Measurements from ENCODE around the gene SLC25A21.
"Not testable (repeated sequence)": the region's sequence is repeated elsewhere in the genome, so short reads cannot be mapped to it uniquely, and the experiment has no call there.

Gene SLC25A21

GRCh38 chr14:36986407-36986806 is 186.0 kb downstream of the SLC25A21 start:
- DNase-seq (ENCODE audit: low read depth), result no peak

DNA sequence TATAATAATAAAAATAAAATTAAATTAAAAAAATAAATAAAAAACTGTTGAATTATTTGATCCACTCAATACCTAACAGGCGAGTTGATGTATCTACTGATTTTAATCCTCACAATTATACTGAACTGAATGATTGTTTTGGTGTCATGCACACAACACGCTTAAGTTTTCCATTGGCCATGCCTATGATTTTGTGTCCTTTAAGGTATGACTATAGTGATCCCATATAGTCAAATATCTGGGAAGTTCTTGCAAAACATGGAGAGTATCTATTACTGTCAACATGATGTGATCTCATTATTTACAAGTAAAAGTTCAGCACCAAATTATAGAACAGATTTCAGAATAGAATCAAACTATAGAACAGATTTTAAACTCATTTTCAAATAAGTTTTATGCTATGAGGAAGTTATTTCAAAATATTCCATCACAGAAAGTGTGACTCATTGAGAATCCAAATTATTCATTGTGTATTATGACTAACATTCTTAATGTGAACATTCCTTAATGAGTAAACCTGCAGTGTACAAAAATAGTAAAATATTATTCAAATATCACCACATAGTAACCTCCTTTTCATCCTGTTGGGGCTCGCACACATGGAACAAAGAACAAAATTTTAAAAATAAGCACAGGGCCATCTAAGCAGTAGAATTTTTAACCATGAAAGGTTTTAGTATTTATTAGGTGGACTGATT is 190.4 kb downstream of the SLC25A21 start:
- DNase-seq (ENCODE audit: low read depth), result no peak

- DNase-seq (ENCODE audit: low read depth), result not testable (repeated sequence)
Observed at GRCh38 chr14:36980413-36980812, 192.0 kb downstream of the SLC25A21 start.

DNA sequence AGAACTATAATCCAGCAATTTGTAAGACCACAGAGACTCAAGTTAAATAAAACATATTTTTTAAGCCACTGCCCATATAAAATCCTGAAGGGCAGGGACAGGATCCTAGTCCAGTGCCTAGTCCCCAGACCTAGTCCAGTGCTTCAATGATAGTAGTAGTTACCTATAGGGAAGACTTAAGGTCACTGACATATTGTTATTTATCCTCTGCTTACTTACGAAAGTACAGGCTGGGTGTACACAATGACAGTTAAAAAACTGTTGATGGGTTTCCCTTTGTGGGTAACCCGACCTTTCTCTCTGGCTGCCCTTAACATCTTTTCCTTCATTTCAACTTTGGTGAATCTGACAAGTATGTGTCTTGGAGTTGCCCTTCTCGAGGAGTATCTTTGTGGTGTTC is 192.5 kb downstream of the SLC25A21 start:
- no peak for DNase-seq (ENCODE audit: low read depth)

DNA sequence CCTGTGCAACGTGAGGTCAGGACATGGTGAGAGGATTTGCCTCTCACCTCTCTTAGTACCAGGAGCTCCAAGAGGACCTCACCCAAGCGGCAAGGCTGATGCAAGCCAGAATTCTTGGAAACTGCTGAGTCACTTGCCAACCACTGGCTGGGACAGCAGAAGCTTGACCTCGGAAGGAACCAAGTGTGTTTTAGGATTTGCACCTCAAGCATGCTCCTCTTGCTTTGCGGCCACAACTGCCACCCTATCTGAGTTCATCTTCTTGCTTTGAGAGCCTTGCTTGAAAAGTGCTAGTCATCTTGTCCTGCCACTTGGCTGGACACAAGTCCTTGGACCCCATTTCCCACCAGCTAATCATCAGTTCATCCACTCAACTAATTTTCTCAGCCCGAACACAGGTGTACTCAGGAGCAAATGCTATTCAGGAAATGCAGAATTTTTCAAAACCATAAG is 195.8 kb downstream of the SLC25A21 start:
- no peak for DNase-seq (ENCODE audit: low read depth)

DNA sequence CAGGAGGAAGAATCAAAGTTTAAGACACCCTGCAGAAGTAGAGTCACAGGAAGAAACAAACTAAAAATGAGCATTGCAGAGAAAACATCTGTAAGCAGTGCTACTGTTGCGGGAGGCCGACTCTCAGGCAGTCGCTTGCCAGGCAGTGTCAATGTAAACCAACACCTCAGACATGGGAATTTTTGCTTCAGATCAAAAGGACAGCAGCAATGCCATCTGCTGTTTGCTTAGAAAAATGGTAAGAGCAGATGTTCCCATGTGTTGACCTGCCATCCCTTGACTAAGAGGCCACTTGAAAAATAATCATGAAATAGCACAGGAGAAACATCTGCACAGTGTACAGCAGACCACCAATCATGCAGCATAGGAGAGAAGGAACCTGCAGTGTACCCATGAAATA is 196.6 kb downstream of the SLC25A21 start:
- no peak for DNase-seq (ENCODE audit: low read depth)

DNA sequence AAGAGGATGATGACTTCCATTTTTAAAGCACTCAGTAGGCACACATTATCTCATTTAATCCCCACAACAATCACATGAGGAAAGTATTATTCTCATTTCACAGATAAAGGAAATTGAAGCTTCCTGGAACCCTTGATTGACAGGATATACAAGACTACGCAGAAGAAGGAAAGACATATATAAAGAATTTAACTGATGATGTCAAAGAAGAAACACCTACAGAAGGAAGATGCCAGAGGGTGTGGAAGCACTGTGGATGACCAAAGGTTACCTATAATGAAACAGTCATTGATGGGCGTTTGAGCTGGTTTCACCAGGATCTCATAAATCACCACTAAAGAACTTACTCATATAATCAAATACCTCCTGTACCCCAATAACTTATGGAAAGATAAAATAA is 197.4 kb downstream of the SLC25A21 start:
- no peak for DNase-seq (ENCODE audit: low read depth)

DNA sequence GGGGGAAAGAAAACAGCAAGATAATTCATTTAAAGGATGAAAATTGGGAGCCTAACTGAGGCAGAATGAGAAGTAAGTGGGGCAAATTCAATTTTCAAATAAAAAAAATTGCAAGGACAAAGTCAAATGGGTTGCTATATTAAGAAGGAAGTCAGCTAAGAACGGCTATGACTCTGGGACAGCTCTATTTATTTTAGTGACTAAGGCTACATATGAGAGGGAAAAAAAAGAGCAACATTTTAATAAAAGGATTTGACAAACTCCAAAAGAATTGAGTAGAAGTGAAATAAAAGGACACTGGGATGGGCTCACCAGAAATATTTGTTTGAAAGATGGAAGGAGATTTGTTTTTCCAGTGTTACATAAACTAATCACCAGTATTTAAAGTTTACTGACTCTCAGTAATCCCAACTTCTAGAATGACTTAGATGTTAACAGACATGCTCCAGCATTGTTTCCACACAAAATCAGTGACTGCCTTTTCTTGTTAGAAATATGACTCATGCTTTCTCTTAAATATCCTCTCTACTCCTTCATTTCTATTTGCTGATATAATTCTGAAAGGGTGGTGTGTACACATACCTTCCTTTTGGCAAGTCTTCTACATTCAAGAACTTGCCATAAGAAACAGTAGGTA is 198.5 kb downstream of the SLC25A21 start:
- no peak for DNase-seq (ENCODE audit: low read depth)

DNA sequence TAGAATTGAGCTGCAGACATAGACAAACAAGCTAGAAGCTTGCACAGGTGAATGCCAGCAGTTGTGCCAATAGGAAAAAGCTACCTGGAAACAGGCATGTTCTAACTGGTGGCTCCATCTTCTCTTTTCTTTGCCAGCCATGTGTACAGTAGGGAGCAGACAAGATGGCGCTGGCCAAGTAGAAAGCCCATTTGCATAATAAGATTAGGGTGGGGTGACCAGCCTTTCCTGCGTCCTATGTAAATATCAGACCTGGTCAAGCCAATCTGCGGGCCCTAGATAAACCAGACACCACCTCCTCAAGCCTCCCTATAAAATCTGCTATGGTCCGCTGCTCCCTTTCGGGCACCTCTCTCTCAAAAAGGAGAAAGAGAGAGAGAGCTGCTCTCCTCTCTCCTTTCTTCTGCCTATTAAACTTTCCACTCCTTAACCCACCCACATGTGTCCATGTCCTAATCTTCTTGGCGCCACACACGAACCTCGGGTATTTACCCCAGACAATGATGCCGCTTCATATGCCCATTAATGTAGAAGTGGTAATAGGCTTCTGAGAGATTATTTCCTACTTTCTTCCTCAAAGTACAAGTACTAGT is 201.0 kb downstream of the SLC25A21 start:
- no peak for DNase-seq (ENCODE audit: low read depth)

DNA sequence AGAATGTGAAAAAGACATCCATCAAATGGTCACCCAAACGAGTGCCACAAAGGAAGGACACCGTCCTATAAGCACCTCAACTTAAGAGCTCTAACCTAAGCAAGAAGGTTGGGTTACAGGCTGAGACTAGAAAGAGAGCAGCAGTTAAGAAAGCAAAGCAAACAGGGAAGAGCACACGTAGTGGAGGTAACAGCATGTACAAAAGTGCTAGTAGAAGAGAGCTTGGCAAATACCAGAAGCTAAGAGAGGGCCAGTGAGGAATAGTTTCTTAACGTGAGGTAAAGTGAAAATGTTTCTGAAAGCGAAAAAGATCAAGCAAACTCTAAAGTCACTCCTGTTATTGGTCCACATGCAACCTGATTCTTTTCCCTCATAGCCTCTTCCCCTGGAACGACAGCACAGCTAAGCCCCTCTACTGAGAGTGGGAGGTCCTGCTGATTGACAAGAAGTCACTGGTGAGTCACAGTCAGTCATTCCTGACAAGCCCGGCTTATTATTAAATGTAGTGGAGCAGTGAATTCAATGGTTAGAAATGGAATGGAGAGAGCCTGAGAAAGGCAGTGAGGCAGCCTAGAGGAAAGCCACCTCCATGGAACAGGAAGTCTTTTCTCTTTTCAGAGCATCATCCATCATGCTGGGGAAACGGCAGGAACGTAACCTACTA is 204.4 kb downstream of the SLC25A21 start:
- DNase-seq (ENCODE audit: low read depth), result no peak

DNA sequence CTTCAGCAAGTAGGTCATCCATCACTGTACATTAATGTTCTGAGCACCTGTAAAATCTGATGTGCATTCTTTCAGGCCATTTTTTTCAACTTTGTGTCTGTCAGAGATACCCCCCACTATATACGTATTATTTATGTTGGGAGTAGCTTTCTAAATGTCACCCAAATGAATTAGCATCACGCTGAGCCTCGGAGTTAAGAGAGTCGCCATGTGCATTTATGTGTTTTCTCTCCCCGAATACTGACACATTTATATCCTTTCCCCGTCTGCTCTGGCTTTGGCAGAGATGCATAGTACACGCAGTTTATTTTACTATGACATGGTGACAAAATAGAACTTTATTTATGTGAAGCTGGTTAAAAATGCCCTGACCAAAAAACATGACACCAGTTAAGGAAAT is 216.4 kb downstream of the SLC25A21 start:
- no peak for DNase-seq (ENCODE audit: low read depth)

GRCh38 chr14:36955376-36955775 is 217.0 kb downstream of the SLC25A21 start:
- no peak for DNase-seq (ENCODE audit: low read depth)

DNA sequence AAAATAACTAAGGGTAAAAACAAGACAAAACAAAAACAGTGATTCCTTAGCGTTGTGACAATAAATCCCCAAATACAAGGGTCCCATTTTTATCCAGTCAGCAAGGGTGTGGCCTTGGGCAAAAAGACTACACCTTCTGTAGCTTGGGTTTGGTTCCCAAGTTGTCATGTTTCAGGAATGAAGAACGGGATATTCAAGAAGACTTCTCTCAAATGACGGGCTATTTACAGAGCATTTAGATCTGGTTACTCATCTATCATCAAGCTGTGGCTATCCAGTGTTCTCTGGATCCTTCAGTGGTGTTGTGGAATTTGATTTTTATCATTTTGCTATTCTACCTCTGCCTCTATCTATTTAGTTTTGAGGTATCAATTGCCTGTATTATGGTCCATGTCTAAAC is 219.7 kb downstream of the SLC25A21 start:
- DNase-seq (ENCODE audit: low read depth), result no peak

DNA sequence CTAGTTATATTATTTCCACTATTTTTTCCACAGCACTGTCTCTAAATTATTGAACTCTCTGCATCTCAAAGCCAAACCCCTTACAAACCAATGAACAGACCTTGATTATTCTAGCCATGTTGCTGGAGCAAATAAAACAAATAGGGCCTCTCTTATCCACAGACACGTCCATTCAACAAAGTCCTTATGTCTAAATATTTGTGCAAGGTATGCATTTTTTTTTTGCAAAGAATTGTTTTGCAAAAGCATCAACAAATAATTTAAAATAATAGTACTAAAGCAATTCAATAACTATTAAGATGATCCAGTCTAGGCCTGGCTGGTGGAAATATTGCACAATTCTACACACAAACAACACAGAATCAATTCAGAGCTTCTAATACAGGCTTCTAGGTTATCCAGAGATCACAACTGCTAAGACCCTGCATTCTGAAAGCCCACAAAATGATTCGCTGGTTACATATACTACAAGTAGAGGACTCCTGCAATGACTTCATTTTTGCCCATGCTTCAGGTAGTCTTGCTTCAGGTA is 221.0 kb downstream of the SLC25A21 start:
- no peak for DNase-seq (ENCODE audit: low read depth)

DNA sequence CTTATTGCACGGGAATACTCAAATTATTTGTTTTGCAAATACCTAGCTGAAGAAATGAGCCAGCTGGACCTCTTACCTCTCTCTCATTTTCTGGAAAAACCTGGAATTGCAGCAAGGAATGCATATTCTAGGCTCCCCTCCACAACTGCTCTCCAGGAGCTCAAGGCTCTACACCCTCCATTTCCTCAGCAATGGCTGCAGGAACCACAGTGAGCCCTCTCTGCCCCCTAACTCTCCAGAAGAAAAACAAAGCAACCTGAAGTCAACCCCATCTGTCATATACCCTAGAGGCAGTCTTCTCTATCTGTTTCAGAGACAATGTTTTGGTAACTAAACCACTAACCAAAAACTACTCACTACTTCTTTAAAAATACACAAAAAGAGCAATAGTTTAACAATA is 221.6 kb downstream of the SLC25A21 start:
- no peak for DNase-seq (ENCODE audit: low read depth)

- DNase-seq (ENCODE audit: low read depth), result no peak
Observed at GRCh38 chr14:36949371-36949770, 223.0 kb downstream of the SLC25A21 start.

DNA sequence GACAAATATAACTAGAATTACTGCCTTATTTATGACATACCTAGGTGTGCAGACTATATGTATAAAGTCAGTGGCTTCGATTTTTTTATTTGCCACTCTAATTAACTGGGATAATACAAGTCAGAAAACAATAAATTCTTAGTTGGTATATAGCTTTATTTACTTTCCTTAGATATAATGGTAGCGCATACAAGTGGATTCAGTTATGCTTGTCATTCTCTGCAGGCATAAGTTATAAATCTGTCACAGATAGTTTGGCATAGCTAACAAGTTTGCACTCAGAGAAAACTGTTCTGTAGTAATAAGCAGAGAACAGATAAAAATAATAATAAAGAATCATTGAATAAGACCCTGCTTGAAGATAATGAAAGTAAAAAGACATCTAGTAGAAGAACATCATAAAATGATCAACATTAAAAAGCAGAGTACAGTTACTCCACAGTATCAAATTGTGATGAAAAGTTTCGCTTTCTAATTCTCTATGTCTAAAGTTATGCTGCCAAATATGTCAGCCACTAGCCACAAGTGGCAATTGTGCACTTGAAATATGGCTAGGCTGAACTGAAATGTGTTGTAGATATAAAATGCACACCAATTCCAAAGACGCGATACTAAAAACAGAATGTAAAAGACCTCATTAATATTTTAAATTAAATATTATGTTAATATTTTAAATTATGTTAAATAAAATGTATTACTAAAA is 224.1 kb downstream of the SLC25A21 start:
- no peak for DNase-seq (ENCODE audit: low read depth)

DNA sequence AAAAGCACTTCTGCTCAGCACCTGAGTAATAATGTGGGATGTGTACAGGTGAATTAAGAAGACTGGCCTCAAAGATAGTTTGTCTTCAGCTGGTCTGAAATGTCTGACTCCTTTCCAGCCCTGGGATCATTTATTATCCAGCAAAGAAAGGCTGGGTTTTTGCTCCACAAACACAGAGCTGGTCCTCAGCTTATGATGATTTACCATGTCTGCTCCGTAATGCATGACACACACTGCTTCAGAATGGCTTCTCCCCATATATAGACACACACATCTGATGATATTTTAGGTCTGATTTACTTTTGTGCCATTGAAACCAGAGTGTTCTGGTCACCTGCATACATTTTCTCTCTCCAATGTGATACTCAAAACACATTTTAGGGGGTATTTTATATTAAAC is 225.0 kb downstream of the SLC25A21 start:
- DNase-seq (ENCODE audit: low read depth), result no peak

- DNase-seq (ENCODE audit: low read depth), result no peak
Observed at GRCh38 chr14:36946872-36947271, 225.5 kb downstream of the SLC25A21 start.

GRCh38 chr14:36944307-36945010 is 227.9 kb downstream of the SLC25A21 start:
- DNase-seq (ENCODE audit: low read depth), result no peak

GRCh38 chr14:36942522-36943245 is 229.7 kb downstream of the SLC25A21 start:
- no peak for DNase-seq (ENCODE audit: low read depth)
